Medulla oblongata (tissue), 1 donor: ENCODE data around the gene DNHD1.

Experiments
- DNase-seq: peaks from one replicate; pipeline ENCODE4 v3.0.0-alpha.2; 2015; ENCODE audit errors: extremely low spot score

Gene DNHD1

GRCh38 chr11:6588018-6588417 is 90.9 kb downstream of the DNHD1 start:
- no peak for DNase-seq

DNA sequence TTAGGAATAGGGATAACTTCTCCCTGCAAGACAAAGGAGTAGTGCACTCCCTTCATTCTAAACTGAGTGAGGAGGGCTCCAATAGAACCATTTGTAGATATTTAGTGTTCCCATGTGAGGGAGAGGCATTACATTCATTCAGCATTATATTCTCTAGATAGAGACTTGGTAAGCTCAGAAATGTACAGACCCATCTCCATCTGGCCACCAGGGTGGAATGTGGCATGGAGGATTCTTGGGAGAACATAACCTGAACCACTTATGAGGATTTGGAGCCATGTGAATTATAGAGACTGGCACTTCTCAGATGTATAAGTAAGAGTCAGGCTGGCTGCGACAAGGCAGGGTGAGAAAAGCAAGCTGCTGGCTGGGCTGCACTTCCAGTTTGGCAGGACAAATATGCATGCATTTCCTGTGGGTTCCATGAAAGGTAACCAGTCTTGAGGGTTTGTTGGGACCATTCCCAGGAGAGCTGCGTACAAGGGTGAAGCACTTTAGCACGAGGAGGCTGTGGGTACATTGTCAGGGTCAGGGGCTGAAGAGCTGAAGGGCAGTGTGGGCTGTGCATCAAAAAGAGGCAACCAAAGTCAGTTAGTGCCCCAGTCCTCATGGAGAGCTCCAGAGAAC is 97.2 kb downstream of the DNHD1 start:
- DNase-seq, result no peak

DNA sequence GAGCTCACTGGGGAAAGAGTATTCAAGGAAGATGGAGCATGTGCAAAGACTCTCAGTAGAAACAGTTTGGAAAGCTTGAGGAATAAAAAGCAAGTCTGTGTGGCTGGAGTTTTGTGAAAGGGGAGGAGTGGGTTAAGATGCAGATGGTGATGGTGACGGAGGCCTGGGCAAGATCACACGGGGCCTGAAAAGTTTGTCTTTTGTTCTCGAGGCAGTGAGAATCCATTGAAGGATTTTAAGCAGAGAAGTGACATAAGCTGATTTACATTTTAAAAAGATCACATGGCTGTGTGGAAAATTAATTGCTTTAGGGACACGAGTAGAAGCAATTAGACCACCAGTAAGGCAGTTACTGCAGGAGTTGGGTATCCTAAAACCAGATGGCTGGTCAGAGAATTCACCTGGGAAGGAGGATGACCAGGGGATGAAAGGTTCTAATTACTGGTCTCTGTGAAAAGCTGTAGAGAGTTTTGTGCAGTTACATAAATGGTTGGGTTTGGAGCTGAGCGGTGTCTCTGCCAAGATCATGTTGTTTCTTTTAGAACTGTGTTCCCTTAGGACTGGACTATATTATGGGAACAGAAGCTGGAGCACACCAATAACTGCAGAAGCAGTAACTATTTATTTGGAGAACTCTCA is 99.3 kb downstream of the DNHD1 start:
- peak; percentile 67 for DNase-seq

DNA sequence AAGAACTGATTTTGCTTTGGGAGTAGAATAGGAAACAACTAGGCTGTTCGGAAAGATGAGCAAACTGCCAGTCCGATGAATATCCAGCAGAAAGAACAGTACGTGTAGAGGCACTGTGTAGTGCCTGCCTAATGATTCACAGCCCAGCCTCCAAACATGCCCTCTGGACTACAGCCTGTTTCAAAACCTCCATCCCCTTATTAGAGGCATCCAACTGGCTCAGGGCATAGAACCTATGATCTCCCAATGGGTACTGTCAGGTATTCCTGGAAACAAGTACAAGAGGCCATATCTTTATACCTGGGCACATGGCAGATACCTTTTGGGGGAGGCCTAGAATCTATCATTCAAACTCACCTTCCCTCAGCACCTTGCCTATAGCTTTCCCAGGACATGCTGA is 101.5 kb downstream of the DNHD1 start:
- DNase-seq, result no peak

DNA sequence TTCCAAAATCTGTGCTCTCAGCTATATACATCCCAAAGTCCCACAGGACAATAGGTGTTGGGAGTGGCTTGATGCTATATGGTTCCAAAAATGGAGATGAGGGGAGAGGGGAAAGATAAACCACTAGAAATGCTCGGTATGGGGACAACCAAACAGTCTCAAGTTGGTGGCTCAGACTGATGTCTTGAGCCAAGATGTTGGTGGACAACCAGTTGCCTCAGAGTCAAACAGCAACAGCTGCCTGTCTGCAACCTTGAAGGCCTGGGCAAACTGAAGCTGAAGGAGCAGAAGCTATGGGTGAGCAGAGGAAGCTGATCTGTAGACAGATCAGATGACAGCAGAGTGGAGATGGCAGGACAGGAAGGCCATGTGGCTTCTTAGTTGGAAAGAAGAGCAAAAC is 102.4 kb downstream of the DNHD1 start:
- no peak for DNase-seq

DNA sequence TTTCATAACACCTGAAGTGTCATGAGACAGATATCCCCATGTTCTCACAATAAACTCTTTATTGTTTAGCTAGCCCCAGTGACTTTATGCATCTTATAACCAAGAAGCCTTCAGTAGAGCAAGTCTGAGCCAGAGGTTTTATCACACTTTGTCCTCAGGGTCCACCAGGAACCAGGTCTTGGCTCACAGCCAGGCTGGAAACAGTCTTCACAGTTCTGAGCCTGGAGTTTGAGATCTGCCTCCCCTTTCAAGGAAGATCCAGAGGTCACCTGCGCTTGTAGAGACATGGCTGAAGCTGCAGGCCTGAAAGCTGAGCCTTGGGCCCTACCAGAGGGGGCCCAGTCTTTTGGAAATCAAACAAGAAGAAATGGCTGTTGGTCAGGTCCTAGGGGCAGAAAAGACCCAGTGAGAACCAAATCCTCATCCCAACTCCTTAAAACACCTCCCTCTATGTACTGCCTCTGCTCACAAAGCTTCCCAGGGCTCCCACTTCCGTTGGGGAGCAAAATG is 102.9 kb downstream of the DNHD1 start:
- no peak for DNase-seq

GRCh38 chr11:6601041-6601461 is 104.0 kb downstream of the DNHD1 start:
- no peak for DNase-seq

DNA sequence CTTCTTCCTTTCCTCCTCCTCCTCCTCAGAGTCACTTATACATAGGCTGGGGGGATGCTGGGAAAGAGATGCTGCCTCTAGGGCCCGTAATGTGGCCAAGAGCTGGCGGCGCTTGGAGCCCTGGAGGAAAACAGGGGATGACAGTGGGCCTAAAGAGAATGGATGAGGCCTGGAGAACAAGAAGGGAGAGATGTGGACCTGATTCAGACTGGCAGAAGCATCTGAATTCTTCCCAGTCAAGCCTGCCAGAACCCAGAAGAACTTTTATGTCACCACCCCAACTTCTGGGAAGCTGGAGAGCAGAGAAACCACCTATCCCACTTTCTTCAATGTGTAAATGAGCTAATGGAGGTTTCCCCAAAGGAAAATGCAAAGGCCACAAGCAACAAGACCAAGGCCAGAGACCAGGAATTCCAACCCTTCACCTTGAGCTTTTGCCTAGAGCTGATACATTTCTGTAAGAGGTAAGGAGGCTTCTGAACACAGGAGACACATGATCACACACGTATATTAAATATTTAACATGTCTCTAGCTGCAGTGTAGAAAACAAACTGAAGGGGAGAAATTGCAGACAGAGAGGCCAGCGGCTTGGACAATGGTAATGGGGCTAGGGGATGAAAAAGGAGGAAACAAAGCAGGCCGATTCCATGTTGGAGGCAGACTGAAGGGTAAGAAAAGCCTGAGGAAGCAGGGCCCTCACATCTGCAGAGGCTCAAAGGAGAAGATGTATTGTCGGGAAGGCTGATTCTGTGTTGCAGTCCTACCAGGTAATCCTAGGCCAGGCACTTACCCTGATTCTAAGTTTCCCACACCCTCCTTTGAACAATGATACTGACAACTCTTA is 105.2 kb downstream of the DNHD1 start:
- DNase-seq, result no peak

DNA sequence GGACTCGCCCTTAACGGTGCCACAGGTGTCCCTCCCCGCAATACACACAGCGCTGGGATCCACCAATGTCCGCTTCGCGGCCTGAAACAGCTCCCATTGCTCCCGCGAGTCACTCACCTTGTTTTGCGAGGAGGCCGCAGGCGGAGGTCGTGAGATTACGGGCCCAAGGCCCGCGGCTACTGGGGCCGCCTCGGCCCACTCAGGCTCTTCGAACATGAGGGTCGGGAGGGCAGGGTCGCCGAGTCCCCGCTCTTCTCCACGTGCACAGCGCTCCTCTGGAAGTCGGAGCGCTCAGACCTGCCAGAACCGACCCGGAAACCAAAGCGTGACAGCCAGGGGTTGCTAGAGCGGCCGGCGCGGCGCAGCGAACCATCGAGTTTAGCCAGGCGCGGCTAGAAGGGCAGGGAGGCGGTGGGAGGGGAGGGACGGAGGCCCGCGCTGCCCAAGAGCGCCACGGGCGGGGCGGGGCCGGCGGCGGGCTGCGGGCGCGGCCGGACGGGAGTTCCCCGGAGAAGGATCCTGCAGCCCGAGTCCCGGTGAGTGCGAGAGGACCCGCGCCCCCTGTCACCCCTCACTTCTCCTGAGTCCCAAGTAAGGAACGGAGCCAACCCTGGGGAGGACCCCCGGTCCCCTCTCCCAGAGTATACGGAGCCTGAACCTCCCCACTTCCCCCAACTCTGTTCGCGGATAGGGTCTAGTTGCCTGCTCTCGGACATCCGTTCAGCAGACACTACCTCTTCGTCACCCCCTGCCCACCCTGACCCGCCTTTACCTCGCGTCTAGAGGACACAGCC is 106.4 kb downstream of the DNHD1 start, which contains the start of the genes ILK and RRP8:
TSS of gene ILK (plus strand) at position 488 of the 794 bp plus-strand sequence. CDS start 498 bp downstream, outside the sequence.
TSS of gene RRP8 (minus strand) at position 330 of the 794 bp plus-strand sequence. CDS start at position 216, 114 bp downstream.
- peak; percentile 91 for DNase-seq

GRCh38 chr11:6604081-6604626 is 107.1 kb downstream of the DNHD1 start:
- DNase-seq, result peak; percentile 83

DNA sequence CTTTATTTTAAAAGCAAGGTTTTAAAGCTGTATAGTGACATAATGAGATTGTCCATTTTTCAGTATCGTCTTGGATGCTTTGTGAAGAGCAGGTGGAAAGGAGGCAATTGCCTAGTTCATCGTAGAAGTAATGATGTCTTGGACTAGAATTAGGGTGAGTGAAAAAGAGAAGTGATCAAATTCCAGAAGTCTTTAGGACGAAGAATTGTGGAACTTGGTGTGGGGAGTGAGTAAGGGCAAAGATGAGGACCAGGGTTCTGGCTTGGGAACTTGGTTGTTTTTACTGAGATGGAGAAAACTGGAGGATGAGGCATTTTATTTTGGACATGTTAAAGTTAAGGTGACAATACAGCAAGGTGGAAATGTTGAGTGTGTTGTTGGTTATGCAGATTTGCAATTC is 107.7 kb downstream of the DNHD1 start:
- DNase-seq, result no peak

- peak; percentile 90 for DNase-seq
These were observed 109.5 kb downstream of the DNHD1 start for GRCh38 chr11:6606471-6607189.

GRCh38 chr11:6607190-6607795 is 110.2 kb downstream of the DNHD1 start:
- no peak for DNase-seq

DNA sequence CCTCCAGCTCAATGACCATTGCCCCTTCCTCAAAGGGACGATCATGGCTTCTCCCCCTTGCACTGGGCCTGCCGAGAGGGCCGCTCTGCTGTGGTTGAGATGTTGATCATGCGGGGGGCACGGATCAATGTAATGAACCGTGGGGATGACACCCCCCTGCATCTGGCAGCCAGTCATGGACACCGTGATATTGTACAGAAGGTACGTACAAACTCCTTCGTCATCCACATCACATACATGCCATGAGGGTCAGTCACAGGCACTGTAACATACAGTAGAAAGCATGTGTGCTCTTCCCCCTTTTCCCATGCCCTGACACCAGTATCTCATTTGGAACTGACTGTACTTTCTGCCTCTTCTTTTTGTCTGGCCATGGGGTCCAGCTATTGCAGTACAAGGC is 110.9 kb downstream of the DNHD1 start:
- no peak for DNase-seq

DNA sequence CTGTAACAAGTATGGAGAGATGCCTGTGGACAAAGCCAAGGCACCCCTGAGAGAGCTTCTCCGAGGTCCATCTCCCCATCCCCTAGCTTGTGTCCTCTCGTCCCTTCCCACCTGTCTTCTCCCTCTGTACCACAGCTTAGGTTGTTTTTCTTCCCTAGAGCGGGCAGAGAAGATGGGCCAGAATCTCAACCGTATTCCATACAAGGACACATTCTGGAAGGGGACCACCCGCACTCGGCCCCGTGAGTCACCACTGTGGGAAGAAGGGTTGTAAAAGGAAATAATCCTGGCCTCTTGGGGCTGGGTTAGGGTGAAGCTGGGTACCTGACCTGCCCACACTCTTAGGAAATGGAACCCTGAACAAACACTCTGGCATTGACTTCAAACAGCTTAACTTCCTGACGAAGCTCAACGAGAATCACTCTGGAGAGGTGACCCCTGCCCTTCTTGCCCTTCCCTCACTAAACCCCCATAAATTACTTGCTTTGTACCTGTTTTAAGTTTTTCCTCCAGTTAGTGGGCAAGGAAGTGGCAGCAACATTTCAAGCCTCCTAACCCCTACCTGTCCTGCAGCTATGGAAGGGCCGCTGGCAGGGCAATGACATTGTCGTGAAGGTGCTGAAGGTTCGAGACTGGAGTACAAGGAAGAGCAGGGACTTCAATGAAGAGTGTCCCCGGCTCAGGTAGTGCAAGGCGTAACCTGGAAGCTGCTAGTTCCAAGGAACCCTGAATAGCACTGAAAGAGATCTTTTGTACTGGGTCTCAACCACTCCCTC is 111.8 kb downstream of the DNHD1 start:
- DNase-seq, result no peak

DNA sequence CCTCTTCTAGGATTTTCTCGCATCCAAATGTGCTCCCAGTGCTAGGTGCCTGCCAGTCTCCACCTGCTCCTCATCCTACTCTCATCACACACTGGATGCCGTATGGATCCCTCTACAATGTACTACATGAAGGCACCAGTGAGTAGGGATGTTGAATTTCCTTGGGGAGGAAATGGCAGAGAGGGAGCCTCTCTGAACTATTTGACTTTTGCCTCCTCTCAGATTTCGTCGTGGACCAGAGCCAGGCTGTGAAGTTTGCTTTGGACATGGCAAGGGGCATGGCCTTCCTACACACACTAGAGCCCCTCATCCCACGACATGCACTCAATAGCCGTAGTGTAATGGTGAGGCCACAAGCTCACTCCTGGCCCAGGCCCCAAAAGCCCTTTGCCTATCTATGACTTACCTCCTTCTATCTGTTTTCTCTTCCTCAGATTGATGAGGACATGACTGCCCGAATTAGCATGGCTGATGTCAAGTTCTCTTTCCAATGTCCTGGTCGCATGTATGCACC is 112.5 kb downstream of the DNHD1 start:
- no peak for DNase-seq

GRCh38 chr11:6610591-6610990 is 113.5 kb downstream of the DNHD1 start:
- DNase-seq, result no peak

GRCh38 chr11:6611092-6611962 is 114.2 kb downstream of the DNHD1 start:
- no peak for DNase-seq
